Activated CD4-positive, CD25-positive, alpha-beta regulatory T cell treated with anti-CD3 and anti-CD28 coated beads, Interleukin-2, amount 50 U/mL, for 16 hours (primary cell): ENCODE data around the gene CWH43.
"Not testable (repeated sequence)": the region's sequence is repeated elsewhere in the genome, so short reads cannot be mapped to it uniquely, and the experiment has no call there.

ENCODE experiments used
- DNase-seq: peaks from one replicate; pipeline ENCODE4 v3.0.0-alpha.2; 2020; ENCODE audit warnings: low read depth, low spot score

The CWH43 gene

GRCh38 chr4:48974979-48975640 is 11.0 kb upstream of the CWH43 start:
- DNase-seq = no peak

- DNase-seq = no peak
Observed at GRCh38 chr4:48976041-48976440, 10.0 kb upstream of the CWH43 start.

- DNase-seq = no peak
Observed at GRCh38 chr4:48979914-48980579, 6.0 kb upstream of the CWH43 start.

GRCh38 chr4:48984005-48984404 is 2.1 kb upstream of the CWH43 start:
- DNase-seq = not testable (repeated sequence)

GRCh38 chr4:48985602-48985975 is 486 bp upstream of the CWH43 start:
- DNase-seq = no peak

GRCh38 chr4:48986654-48987164 is 634 bp downstream of the CWH43 start:
- DNase-seq = no peak

GRCh38 chr4:48989461-48990203 is 3.6 kb downstream of the CWH43 start:
- DNase-seq = no peak

- no peak for DNase-seq
Observed at GRCh38 chr4:48991357-48991756, 5.3 kb downstream of the CWH43 start.

GRCh38 chr4:48997962-48998361 is 11.9 kb downstream of the CWH43 start:
- DNase-seq = no peak

GRCh38 chr4:48998440-48998839 is 12.4 kb downstream of the CWH43 start:
- DNase-seq = no peak

GRCh38 chr4:49000806-49001205 is 14.7 kb downstream of the CWH43 start:
- DNase-seq = no peak

- DNase-seq = no peak
Observed at GRCh38 chr4:49002931-49003330, 16.9 kb downstream of the CWH43 start.

- DNase-seq = no peak
Observed at GRCh38 chr4:49018718-49019295, 32.7 kb downstream of the CWH43 start.

- DNase-seq = no peak
Observed at GRCh38 chr4:49032440-49033161, 46.5 kb downstream of the CWH43 start.

- no peak for DNase-seq
Observed at GRCh38 chr4:49036528-49036927, 50.5 kb downstream of the CWH43 start.

- no peak for DNase-seq
Observed at GRCh38 chr4:49044270-49044669, 58.2 kb downstream of the CWH43 start.

GRCh38 chr4:49058306-49058705 is 72.2 kb downstream of the CWH43 start:
- no peak for DNase-seq

- no peak for DNase-seq
Observed at GRCh38 chr4:49063670-49064069, 77.6 kb downstream of the CWH43 start.

GRCh38 chr4:49072196-49072595 is 86.1 kb downstream of the CWH43 start:
- DNase-seq = not testable (repeated sequence)

- DNase-seq = not testable (repeated sequence)
Observed at GRCh38 chr4:49091883-49092282, 105.8 kb downstream of the CWH43 start.

GRCh38 chr4:49092608-49093135 is 106.6 kb downstream of the CWH43 start:
- DNase-seq = not testable (repeated sequence)
